Measurements from ENCODE around the gene GNB1.
"Not testable (repeated sequence)": the region's sequence is repeated elsewhere in the genome, so short reads cannot be mapped to it uniquely, and the experiment has no call there.

Gene GNB1

DNA sequence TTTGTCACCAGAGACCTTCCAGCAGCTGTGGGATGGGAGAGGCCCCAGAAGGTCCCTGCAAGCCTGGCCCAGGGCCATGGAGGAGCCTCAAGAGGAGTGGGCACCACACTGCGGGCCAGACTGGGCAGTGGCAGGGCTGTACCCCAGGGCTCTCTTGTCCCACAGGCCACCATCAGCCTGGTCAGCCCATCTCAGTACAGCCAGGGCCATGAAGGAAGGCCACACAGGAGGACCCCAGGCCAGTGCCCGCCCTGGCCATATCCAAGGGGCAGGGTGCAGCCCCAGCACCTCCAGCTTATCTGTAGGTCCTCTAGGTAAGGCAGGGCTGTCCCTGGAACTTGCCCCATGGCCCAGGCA is 3.1 kb upstream of the GNB1 start:
- no peak overlapping the region for H3K4me3 Mint-ChIP-seq
- CTCF ChIA-PET, result interaction anchor here (2.2 kb wide), 1 partner anchor 15 kb away, joined by 6 read pairs; no protein-coding TSS in a partner anchor
- no peak for DNase-seq
- peaks cover 45% of the 10 kb centered on the region for H3K27me3 Mint-ChIP-seq
- H3K27ac Mint-ChIP-seq, result no peak overlapping the region
- no peaks in the 10 kb centered on the region for H3K9me3 Mint-ChIP-seq
- H3K4me1 Mint-ChIP-seq, result peaks cover 38% of the 10 kb centered on the region
- H3K36me3 Mint-ChIP-seq, result peaks cover 9% of the 10 kb centered on the region

- CTCF ChIA-PET, result interaction anchor here (2.2 kb wide), 1 partner anchor 15 kb away, joined by 6 read pairs; no protein-coding TSS in a partner anchor
- Mint-ChIP-seq H3K36me3 (peaks cover 13% of the 10 kb centered on the region), H3K4me3 (peak overlapping the region; percentile 60), H3K27me3 (peaks cover 42% of the 10 kb centered on the region), H3K27ac (peak overlapping the region; percentile 51), H3K4me1 (peaks cover 44% of the 10 kb centered on the region), H3K9me3 (no peaks in the 10 kb centered on the region)
- DNase-seq, result no peak
Observed at GRCh38 chr1:1893291-1893985, 2.6 kb upstream of the GNB1 start.

DNA sequence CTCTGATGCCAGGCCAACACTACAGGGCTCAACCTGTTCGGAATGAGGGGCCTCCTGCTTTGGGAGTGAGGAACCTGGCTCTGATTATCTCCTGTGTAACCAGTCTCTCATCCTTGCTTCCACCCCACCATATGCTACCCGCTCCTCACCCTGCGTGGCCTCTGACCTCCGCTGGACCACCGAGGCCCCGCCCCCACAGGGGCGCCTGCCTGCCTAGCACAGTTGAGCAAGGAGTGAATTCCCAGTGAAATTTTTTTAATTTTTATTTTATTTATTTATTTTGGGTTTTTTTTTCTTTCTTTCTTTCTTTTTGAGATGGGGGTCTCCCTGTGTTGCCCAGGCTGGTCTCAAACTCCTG is 1.9 kb upstream of the GNB1 start:
- H3K36me3 Mint-ChIP-seq, result peaks cover 17% of the 10 kb centered on the region
- H3K9me3 Mint-ChIP-seq, result no peaks in the 10 kb centered on the region
- peaks cover 42% of the 10 kb centered on the region for H3K27me3 Mint-ChIP-seq
- peak overlapping the region; percentile 81 for H3K4me3 Mint-ChIP-seq
- peaks cover 48% of the 10 kb centered on the region for H3K4me1 Mint-ChIP-seq
- H3K27ac Mint-ChIP-seq, result peak overlapping the region; percentile 92
- DNase-seq, result no peak
- CTCF ChIA-PET, result no interaction called here

DNA sequence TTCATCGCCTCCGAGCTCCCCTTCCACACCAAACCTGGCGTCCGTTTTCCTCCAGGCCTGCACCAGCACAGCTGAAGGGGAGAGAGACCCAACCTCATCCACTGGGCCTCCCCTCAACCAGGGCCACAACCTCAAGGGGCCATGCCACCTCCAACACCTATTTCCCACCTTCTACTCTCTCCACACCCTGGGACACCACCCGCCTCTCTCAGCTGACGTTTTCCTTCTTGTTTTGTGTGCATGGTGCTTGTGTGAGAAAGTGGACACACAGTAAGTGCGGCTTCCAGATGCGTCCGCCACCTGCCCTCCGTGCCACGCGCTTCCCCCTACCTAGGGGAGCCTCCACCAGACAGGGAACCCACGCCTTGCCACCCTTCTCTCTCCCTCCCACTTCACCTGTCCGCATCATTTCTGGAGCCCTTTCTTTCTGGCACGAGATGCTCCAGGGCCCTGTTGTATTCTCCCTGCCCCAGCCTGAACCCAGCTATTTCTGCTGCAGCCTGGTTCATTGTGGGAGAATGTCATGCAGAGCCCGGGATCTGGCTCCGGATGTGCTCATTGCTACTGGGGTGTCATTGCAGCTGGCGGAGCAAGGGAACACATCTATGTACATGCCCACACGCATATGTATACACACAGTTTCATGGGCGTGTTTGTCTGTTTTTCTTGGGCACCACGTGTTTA is 1.3 kb upstream of the GNB1 start:
- peak overlapping the region; percentile 92 for H3K27ac Mint-ChIP-seq
- H3K9me3 Mint-ChIP-seq, result no peaks in the 10 kb centered on the region
- peak overlapping the region; percentile 81 for H3K4me3 Mint-ChIP-seq
- H3K4me1 Mint-ChIP-seq, result peaks cover 51% of the 10 kb centered on the region
- peaks cover 19% of the 10 kb centered on the region for H3K36me3 Mint-ChIP-seq
- peaks cover 37% of the 10 kb centered on the region for H3K27me3 Mint-ChIP-seq
- no peak for DNase-seq
- CTCF ChIA-PET, result interaction anchor here (0.7 kb wide), 1 partner anchor 17 kb away, joined by 3 read pairs; no protein-coding TSS in a partner anchor

DNA sequence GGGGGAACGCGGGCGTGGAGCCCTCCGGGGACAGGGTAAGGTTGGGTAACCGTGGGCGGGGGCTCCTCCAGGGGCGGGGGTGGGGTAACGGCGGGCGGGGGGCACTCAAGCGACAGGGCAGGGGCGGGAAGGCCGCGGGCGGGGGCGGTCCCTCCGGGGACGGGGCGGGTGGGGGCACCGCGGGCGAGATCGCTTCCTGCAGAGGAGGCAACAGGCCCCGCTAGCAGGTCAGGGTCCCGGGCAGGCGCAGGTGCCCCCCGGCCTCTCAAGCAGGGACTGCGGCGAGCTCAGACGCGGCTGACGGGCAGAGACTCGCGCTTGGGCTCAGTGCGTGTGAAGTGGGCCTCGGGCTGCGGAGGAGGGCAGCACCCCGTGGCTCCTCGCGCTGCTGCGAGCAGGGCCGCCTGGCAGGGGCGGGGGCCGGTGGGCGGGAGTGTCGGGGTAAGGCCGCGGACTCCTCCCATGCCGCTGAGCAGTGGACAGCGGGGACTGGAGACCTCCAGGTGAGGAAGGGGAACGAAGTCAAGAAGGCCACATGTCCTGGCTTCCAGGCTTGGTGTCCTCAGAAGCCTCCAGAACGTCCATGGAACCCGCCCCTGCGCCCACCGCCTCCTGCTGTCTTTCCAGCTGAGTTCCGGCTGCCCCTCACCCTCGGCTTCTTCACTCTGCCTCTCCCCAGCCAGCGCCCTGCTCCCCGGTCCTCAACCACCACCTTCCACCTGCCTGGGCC is 627 bp upstream of the GNB1 start:
- peak; percentile 75 for DNase-seq
- Mint-ChIP-seq H3K9me3 (no peaks in the 10 kb centered on the region), H3K27me3 (peaks cover 30% of the 10 kb centered on the region), H3K4me3 (peak overlapping the region; percentile 81), H3K4me1 (peaks cover 55% of the 10 kb centered on the region), H3K36me3 (peaks cover 22% of the 10 kb centered on the region), H3K27ac (peak overlapping the region; percentile 92)
- CTCF ChIA-PET, result interaction anchor here (0.7 kb wide), 1 partner anchor 17 kb away, joined by 3 read pairs; no protein-coding TSS in a partner anchor

DNA sequence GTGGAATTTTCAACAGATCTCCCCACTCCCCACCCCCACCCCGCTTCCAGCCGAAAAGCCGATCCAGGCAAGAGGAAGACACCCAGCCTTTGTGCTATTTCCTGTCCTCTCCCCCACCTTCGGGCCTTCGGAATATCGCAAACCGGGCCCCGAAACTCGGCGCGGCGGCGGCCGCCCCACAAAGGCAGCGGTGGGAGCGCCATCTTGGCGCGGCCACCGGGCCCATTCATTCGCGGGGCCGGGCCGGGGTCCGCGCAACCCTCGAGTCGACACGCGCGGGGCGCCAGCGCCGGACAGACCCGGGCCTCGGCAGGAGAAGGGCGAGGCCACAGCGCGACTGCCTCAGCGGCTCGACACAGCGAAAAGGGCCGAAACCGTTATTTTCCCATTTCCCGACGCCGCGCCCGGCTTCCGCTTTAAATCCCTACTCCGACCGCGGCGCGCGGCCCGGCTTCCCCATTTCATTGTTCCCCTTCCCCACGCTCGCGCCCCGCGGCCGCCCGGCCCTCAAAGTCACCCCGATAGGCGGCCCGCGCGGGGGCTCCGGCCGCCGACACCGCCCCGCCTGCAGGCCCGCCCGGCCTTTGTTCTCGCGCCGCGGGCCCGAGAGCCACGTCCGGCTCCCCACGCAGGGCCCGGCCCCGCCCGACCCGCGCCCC is 911 bp downstream of the GNB1 start:
- H3K4me1 Mint-ChIP-seq, result peaks cover 56% of the 10 kb centered on the region
- no peaks in the 10 kb centered on the region for H3K9me3 Mint-ChIP-seq
- peak; percentile 64 for DNase-seq
- H3K27ac Mint-ChIP-seq, result peak overlapping the region; percentile 91
- H3K36me3 Mint-ChIP-seq, result peaks cover 22% of the 10 kb centered on the region
- peaks cover 17% of the 10 kb centered on the region for H3K27me3 Mint-ChIP-seq
- CTCF ChIA-PET, result interaction anchor here (1.4 kb wide), 1 partner anchor 16 kb away, joined by 4 read pairs; no protein-coding TSS in a partner anchor
- peak overlapping the region; percentile 83 for H3K4me3 Mint-ChIP-seq

DNA sequence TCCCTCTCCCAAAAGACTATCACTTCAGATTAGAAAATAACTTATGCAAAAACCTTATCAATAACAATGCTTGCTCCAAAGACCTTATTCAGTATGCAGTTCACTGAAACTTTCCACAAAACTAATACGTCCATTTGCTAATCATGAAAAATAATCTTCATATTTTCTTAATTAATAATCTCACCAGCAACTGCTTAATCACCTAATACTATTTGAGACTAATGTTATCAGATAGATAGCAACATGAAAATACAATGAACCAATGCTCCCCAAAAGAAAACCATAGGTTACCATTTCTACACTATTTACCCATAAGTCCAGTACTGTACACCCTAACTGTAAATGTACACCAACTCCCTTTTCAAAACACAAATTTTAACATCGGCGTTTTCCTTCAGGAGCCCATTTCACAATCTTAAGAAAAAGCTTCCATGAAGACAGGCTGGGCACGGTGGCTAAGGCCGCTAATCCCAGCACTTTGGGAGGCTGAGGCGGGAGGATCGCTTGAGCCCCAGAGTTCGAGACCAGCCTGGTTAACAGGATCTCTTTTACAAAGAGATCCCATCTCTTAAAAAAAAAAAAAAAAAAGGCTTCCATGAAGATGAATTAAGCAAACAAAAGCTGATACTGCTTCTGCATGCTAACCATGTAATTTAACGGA is 1.7 kb downstream of the GNB1 start:
- Mint-ChIP-seq H3K9me3 (no peaks in the 10 kb centered on the region), H3K36me3 (peaks cover 25% of the 10 kb centered on the region), H3K27me3 (peaks cover 9% of the 10 kb centered on the region), H3K4me3 (peak overlapping the region; percentile 83), H3K27ac (peak overlapping the region; percentile 91), H3K4me1 (peaks cover 52% of the 10 kb centered on the region)
- CTCF ChIA-PET, result interaction anchor here (0.7 to 1.4 kb wide), 2 partner anchors 12 to 17 kb away, joined by 3 to 4 read pairs; no protein-coding TSS in a partner anchor
- no peak for DNase-seq

GRCh38 chr1:1883890-1884289 is 7.0 kb downstream of the GNB1 start:
- H3K4me3 Mint-ChIP-seq, H3K27ac Mint-ChIP-seq, DNase-seq, H3K27me3 Mint-ChIP-seq, CTCF ChIA-PET, H3K9me3 Mint-ChIP-seq: not testable (repeated sequence)
- Mint-ChIP-seq H3K4me1 (peaks cover 53% of the 10 kb centered on the region), H3K36me3 (peaks cover 29% of the 10 kb centered on the region)

GRCh38 chr1:1883092-1883873 is 7.6 kb downstream of the GNB1 start:
- no peak for DNase-seq
- Mint-ChIP-seq H3K27me3 (no peaks in the 10 kb centered on the region), H3K27ac (no peak overlapping the region), H3K4me3 (no peak overlapping the region), H3K36me3 (peaks cover 32% of the 10 kb centered on the region), H3K9me3 (no peaks in the 10 kb centered on the region), H3K4me1 (peaks cover 53% of the 10 kb centered on the region)
- CTCF ChIA-PET, result no interaction called here

DNA sequence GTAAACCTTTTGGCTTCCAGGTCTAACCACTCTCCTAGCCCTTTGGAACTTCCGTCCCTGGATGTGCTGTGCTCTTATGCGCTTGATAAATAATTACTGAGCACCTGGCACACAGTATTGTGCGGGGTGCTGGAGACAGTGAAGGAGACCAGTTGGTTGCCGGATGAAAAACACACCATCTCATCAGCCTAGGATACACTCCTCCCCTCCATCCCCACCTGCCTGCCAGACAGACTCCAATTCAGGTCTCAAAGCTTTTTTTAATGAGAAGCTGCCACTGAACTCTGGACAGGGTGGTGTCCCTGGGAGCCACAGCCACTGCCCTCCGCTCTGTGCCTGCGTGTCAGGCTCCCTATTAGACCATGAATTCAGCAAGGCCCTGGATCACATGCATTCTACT is 9.2 kb downstream of the GNB1 start:
- H3K27ac Mint-ChIP-seq, result no peak overlapping the region
- no peaks in the 10 kb centered on the region for H3K9me3 Mint-ChIP-seq

DNA sequence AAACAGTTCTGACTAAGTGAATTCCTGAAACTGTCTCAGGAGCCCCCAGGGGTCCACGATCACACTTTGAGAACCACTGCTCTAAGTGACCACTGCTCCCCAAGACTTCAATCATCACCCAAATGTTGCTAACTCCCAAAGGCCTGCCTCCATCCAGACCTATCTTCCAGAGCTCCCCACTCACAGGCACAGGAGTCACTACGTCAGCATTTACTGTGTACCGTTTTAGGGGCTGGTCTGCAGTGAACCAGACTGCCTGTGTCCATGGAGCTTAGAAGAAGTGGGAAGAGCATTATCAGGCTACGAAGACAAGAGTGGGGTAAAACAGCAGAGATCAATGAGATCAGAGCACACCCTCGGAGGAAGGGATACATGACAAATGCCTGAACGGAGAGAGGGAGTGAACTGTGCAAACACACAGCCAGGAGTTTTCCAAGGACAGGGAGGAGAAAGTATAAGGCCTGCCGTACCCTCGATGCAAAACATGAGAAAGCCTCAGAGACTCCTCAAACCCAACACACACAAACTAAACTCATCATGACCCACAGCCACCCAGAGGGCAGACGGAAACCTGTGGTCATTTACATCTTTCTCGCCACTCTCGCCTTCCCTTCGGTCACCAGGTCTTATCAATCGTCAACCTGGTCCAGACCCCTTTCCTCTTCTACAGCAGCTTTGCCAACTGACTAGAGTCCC is 10.1 kb downstream of the GNB1 start:
- no peaks in the 10 kb centered on the region for H3K9me3 Mint-ChIP-seq
- peaks cover 47% of the 10 kb centered on the region for H3K4me1 Mint-ChIP-seq
- peaks cover 35% of the 10 kb centered on the region for H3K36me3 Mint-ChIP-seq
- no peak overlapping the region for H3K27ac Mint-ChIP-seq
- H3K27me3 Mint-ChIP-seq, result no peaks in the 10 kb centered on the region
- H3K4me3 Mint-ChIP-seq, result no peak overlapping the region
- no peak for DNase-seq
- CTCF ChIA-PET, result no interaction called here

More for the DNA sequence above, 9.2 kb downstream of the GNB1 start:
- CTCF ChIA-PET, result no interaction called here
- peaks cover 44% of the 10 kb centered on the region for H3K4me1 Mint-ChIP-seq
- no peak overlapping the region for H3K4me3 Mint-ChIP-seq
- DNase-seq, result no peak
- peaks cover 25% of the 10 kb centered on the region for H3K36me3 Mint-ChIP-seq
- no peaks in the 10 kb centered on the region for H3K27me3 Mint-ChIP-seq

- Mint-ChIP-seq H3K27ac (no peak overlapping the region), H3K36me3 (peaks cover 38% of the 10 kb centered on the region), H3K4me3 (no peak overlapping the region), H3K9me3 (no peaks in the 10 kb centered on the region), H3K4me1 (peaks cover 47% of the 10 kb centered on the region), H3K27me3 (no peaks in the 10 kb centered on the region)
- CTCF ChIA-PET, result no interaction called here
- no peak for DNase-seq
Observed at GRCh38 chr1:1879942-1880341, 10.9 kb downstream of the GNB1 start.

All from activated naive CD4-positive, alpha-beta T cell treated with anti-CD3 and anti-CD28 coated beads, Interleukin-2, amount 10 ng/mL, durations not matched to agents 7 days and 5 days (primary cell).